Measurements from ENCODE around the gene TRAPPC10.

TRAPPC10 gene

DNA sequence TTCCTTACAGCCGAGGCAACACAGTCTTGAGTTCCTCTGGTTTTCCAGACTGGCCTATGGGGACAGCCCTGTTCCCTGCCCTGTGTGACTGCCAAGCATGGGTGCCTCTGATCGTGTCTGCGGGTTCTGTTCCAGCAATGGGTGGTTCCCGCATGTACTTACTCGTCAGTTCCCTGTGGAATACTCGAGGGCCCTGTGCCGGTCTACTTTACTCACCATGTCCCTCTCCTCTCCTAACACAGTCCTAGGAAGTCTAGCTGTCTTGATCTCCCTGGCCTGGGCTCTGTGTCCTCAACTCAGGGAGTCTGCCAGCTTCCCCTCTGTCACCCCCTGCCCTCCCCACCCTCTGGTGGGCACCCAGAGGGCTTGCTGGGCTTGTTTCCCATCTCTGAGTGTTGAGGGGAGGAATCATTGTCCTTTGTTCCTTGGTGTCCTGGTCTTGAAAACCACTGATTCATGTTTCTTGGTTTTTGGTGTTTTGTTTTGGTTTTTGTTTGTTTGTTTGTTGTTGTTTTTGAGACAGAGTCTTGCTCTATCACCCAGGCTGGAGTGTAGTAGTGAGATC, 36.0 kb downstream of the TRAPPC10 start:
- ATAC-seq: no peak

DNA sequence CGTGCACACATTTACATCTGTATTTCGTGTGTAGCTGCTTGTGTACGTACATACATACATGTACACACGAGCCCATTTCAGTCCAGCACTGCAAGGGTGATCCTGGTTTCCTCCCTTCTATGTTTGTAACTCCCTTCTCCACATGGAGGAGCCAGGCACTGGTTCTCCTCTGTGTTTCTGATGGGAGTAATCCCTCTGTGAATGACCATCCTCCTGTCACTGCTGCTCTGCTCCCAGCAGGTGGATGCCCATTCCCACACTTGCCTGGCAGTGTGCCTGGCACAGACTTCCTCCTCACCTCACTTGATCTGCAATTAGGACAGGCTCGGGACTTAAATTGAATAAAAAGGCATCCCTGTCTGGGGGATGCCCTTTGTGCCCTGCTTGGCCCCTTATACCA, 37.1 kb downstream of the TRAPPC10 start:
- ATAC-seq: no peak

DNA sequence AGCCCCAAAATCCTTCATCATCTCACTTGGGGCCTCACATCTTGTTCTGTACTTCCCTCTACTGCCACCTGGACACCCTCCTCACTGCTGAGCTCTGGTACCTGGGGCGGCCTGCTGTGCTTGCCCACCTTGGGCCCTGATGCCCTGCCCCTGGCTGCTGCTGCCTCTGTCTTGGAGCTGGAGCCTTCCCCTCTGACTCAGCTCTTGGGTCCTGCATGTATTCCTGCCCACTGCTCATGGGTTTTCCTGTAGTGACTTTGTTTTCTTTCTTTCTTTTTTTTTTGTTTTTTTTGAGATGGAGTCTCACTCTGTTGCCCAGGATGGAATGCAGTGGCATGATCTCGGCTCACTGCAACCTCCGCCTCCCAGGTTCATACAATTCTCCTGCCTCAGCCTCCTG, 37.5 kb downstream of the TRAPPC10 start:
- ATAC-seq: no peak

DNA sequence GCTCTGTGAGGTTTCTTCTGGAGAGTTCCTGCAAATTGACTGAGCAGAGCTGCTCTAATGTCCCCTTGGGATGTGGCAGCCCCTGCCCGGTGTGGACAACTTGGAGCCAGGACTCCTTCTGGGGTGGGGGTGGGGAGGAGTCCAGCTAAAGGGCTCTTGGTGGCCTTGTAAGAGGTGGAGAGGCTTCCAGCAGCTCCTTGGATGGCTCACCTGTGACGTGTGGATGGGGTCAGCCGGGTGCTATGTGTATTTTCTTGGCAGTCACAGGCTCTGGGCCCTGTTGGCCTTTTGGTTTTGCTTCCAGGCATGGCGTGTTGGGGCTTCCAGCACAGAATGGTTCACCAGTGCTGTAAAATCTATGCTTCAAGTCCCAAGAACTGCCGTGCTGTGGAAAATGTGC, 38.2 kb downstream of the TRAPPC10 start:
- no peak for ATAC-seq

DNA sequence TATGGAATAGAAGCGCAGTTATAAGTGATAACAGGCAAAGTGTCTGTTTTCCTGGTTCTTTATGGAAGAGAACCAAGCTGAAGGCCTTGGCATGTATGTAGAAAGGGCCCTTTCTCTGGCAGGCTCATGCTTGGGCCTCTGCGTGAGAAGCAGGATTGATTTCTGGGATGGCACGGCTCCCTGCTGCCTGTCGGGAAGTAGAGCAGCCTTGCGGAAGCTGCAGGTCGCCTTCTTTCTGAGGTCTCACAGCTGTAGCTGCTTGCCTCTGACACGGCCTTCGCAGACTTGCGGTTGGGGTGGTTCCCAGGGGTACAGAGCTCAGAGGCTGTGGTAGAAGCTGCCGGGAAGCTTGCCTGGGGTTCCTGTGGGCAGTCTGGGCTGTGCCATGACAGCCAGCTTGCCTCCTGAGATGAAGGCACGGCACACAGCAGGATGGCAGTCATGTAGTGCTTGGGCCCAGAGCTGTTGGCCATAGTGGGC, 39.4 kb downstream of the TRAPPC10 start:
- no peak for ATAC-seq

DNA sequence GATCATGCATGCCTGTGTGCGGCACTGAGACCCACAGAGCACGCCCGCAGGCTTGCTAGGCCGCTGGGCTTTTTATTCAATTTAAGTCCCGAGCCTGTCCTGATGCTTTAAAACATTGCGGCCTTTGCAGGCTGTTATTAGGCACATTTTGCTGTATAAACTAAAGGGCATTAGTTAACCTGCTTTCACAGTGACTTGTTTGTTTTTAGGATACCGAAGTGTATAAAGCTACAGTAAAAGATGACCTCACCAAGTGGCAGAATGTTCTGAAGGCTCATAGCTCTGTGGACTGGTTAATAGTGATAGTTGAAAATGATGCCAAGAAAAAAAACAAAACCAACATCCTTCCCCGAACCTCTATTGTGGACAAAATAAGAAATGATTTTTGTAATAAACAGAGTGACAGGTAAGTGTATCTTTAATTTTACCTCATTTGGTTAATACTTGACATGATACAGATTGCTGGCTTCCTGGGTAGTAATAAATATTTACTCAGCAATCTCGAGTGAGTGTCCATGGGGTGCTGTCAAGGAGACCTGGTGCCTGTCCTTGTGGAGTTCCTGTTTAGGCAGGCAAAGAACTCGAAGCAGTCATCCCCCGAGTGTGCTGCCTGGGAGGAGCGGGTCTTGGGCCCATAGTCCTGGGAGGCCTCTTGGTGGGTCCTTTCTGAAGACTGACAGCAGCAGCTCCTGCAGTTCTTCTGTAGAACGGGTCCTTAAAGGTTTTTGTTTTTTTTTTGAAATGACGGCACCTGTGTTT, 40.1 kb downstream of the TRAPPC10 start:
- no peak for ATAC-seq

DNA sequence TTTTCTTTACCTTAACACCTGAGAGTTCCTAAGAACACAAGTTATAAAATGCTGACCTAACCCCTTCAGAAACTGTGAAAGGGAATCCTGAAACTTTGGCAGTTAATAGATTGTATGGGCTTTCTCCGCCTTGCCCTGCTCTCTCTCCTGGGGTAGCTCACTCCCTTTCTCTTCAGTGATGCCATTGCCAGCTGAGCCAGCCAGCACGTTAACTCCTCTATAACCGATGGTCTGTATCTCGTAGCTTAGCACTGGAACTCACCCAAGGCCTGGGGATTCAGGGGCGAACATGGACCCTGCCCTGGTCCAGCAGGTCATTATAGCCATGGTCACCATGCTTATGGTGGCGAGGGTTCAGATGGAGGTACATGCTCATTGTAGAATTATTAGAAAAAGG, 40.7 kb downstream of the TRAPPC10 start:
- no peak for ATAC-seq

DNA sequence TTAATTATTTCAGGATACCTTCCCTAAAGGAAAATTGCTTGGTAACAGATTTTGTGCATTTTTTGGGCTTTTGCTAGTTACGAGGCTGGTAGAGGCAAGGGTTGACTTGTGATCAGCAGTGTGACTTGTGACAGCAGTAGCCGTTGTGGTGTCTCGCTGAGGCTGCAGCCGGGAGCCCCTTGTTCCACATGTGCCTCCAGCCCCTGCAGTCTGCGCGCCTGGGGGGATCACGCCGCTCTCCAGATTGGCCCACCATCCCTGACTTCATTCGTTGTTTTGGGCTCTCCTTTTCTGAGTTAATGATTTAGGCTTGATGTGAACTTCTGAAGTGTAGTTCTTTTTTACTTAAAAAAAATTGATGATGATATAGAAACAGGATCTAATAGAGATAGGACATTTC, 41.5 kb downstream of the TRAPPC10 start:
- ATAC-seq: no peak

DNA sequence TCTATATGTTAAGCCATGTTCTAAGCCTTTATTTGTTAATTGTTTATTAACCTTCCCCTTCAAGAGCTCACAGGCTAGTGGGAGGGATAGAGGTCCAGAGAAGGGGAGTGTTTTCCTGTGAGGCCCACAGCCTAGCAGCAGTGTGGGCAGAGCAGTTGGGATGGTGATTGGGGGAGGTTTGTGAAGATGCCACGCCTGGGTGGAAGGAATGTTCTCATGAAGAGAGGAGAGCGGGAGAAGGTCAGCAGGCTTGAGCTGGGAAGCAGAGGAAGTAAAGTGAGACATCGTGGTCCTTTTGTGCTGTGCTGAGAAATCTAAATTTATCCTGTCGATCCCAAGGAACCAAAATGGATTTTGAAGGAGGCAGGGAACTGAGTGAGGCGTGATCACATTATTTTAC, 42.6 kb downstream of the TRAPPC10 start:
- ATAC-seq: no peak

DNA sequence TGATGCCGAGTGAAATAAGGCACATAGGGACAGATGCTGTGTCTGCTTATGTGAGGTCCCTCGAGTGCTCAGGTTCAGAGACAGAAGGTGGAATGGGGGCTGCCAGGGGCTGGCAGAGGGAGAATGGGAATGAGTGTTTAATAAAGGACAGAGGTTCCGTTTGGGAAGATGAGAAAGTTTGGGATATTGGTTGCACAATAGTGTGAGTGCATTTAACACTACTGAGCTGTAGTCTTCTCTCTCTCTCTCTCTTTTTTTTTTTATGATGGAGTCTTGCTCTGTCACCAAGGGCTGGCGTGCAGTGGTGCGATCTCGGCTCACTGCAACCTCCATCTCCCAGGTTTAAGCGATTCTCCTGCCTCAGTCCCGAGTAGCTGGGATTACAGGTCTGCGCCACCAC, 44.9 kb downstream of the TRAPPC10 start:
- no peak for ATAC-seq

DNA sequence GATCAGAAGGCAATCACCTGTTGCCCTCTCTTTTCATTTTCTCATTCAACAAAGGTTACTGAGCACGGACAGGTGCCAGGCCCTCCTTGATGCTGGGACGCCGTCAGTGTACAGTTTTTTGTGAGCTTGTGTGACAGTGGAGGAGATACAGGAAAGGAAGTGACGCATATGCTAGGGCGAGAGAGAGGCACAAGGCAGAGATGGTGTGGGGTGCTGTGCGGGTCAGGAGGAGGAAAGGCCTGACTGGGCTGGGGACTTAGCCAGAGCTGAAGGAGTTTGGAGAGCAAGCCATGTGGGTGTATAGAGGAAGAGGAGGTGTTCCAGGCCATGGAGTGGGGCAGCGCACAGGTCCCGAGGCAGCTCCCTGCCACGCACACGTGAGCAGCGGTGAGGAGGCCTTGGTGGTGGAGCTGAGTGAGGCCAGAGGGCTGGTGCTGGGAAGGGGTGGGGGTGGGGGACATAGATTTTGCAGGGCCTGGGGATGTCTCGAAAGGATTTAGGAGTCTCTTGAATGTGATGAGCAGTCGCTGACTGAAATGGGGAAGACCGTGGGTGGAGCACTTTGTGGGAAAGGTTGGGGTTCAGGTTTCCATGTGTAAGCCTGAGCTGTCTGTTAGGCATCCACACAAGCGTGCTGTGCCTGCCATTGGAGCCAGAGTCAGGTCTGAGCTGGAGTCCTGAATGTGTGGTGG, 46.0 kb downstream of the TRAPPC10 start:
- ATAC-seq: peak in 1 of 2 donors; percentile 43

DNA sequence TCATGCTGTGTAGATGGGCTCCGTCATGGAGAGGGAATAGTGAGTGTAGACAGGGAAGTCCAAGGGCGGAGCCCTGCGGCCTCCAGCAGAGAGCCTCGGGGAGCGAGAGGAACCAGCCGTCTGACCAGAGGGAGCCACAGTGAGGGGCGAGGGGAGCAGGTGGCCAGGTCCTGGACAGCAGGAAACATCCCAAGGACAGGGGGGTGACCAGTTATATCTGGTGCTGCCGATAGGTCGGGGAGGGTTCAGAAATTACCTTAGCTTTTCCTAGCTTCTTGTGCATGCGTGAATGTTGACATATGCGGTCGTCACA, 46.5 kb downstream of the TRAPPC10 start:
- ATAC-seq: peak in 1 of 2 donors; percentile 17

DNA sequence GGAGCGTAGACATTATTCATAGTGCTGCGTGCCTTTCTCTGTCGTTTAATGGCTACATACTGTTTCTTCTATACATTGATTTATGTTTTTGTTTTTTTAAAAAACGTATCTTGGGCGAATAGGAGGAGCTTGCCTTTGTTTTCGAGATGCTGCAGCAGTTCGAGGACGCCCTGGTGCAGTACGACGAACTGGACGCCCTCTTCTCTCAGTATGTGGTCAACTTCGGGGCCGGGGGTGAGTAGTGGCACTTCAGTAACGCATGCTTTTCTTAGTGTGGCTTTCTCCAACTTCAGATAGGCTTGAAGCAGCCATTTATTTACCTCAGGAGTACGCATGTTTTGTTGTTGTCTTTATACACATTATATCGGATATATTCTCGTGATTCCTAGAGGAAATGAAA, 46.9 kb downstream of the TRAPPC10 start:
- ATAC-seq: no peak

DNA sequence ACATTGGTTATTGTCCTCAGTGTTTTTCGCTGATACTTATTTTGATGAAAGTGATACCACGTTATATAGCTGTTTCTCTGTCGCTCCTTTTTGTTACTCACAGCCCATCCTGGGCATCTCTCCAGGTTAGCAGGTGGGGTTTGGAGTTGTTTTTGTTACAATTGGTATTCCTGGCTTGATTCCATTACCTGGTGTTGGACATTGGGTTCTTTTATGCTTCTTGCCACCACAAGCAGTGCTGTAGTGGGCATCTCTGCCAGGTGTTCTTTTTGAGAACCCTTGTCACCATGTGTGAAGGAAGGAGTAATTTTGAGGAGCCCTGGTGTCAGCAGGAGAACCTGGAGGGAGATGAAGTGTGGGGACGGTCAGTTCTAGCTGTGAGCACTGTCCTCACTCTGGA, 47.6 kb downstream of the TRAPPC10 start:
- ATAC-seq: no peak

DNA sequence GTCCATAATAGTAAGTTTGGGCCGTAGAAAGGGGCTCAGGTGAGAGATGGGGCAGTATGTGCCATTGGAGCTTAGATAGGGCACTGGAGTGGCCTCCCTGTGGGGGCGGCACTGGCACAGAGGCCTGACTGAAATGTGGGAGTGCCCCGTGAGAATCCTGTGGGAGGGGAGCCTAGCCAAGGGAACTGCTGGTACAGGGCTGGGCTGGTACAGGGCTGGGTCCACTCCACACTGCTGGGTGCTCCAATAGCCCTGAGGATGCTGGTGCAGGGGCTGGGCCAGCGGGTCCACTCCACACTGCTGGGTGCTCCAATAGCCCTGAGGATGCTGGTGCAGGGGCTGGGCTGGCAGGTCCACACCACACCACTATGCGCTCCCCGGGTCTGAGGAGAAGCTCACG, 50.3 kb downstream of the TRAPPC10 start:
- no peak for ATAC-seq

DNA sequence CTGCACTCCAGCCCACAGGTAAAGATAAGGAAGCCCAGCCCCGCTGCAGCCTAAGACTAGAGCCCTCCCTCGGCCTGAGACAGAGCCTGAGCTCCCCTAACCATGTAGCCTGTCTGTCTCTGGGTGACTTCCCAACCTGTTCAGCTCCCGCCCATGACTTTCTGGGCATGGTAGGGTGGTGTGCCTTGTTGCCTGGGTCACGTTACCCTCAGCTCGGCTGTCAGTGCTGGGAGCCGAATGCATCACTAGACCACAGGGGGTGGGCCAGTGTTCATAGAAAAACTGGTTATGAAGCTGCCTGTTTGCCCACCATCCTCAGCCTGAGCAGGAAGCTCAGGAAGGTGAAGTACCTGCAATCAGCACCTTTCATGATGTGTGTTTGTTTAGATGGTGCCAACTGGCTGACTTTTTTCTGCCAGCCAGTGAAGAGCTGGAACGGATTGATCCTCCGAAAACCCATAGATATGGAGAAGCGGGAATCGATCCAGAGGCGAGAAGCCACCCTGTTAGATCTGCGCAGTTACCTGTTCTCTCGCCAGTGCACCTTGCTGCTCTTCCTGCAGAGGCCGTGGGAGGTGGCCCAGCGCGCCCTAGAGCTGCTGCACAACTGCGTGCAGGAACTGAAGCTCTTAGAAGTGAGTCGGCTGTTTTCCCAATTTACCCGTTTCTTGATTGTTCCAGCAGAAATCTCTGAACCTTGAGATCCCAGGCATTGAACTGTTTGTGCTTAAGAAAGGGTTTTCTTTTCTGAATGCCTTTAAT, 51.2 kb downstream of the TRAPPC10 start:
- ATAC-seq: no peak

DNA sequence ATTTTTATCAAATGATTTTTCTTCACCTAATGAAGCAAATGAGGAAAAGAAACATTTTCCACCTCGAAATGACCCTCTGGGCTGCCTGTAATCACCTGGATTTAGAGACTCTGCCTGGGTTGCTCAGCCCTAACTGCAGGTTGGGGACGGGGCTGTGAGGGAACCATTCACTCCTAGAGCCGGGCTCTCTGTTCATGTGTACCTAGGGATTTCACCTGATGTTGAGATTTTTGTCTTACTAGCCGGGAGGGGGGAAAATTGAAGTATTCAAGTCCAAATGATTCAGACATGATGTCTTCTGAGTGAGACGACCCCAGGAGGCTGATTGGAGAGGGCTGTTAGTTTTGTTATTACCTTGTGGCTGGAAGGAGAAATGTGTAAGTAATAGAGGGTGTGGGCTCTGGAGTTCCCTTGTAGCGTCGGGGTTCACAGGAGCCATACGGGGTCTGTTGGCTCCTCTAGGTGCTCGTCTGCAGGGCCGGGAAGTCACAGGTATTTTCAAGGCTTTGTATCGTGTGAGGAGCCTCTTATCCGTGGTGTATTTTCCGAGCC, 52.8 kb downstream of the TRAPPC10 start:
- peak; percentile 36 to 37 for ATAC-seq

DNA sequence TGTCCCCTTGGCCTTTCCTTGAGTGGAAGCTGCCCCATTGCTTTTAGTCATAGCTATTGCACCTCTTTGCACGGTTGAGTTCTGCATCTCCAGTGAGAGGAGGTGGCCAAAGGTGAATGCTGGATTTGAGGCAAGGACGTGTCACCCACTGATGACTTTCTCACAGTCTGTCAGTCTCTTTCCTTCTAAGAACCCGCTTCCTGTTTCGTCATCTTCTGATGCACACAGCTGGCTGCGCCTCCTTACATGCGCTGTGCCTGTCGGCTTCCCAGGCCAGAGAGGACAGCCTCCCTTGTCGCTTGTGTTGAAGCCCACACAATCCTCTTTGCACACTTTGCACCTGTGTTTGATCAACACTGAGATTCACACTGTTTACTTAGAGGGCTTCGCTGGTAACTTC, 53.3 kb downstream of the TRAPPC10 start:
- peak; percentile 99 for ATAC-seq

DNA sequence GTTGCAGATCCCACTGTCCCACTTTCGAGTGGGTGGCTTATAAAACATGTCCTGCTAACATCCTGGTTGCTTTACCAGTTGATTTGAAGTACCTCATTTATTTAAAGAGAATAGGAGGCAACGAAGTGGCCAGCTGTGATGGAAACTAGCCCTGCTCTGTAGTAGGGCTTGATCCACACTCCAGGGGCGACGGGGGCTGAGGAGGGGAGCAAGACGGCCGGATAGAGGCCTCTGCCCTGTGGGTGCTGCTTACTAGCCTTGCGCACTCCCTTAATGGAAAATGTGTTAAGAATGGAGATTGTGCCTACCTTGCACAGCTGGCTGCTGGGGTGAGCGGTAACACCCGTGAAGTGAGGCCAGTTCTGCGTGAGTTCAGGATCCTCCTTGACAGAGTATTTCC, 54.0 kb downstream of the TRAPPC10 start:
- no peak for ATAC-seq

DNA sequence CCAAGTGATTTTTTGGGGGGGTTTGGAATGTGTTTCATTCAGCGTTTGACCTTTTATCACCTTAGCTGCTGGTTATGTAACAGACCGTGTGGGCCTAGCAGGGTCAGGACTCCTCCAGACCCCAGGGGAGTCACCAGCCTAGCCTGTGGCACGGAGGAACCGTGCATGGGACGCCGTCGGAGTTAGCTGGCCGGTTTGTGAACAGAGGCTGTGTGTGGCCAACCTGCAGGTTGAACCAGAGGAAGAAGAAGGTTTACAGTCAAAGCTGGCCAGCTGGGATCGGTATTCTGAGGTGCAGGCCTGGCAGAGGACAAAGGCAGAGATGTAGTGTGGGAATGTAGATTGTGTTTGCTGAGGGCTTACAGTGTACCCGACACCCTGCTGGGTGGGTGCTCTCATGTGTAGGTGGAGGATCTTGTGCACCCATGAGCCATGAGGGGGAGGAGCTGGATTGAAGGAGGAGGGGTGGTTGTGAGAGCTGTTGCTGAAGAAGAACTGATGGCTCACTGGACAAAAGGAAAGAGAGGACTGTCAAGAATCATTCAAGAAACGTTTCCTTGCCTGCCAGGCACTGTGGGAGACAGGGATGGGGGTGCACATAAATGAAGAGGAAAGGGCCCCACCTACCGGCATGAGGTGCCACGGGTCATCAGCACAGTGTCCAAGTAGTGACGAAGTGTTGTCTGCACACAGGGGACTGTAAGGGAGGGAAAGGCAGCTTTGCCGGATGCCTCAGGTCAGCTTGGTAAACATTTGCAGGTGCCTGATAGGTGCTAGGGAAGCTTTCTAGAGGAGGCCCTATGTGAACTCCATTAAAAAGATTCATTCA, 55.1 kb downstream of the TRAPPC10 start:
- no peak for ATAC-seq

DNA sequence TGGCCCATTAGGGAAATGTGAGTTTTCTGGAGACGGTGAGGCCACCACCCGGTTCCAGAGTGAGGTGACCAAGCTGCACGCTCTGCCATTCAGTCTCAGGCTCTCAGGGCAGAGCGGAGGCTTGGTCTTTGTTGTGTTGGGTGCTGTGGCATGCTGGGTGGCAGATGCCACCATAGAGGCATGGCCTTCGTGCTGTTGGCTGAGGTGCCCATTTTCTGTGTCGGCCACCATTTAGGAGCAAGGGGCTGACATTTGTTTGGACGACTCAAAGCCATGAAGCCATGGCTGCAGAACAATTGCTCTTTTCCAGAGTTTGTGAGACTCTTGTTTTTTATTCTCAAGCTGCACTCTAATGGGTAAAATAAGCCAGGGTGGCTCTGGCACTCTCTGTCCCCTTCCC, 58.3 kb downstream of the TRAPPC10 start:
- ATAC-seq: no peak

Data from activated CD4-positive, CD25-positive, alpha-beta regulatory T cell treated with anti-CD3 and anti-CD28 coated beads, Interleukin-2, amount 50 U/mL, for 24 hours (primary cell).